Mesodermal cell (in vitro differentiated cells): Measurements from ENCODE around the gene KCNK3.

ENCODE experiments used
- H3K27ac ChIP-seq: 2 replicates; pipeline ENCODE4 v1.7.0; 2013; ENCODE audit warnings: mild to moderate bottlenecking, low read depth, low read length, moderate library complexity; ENCODE audit not compliant: severe bottlenecking
- H3K36me3 ChIP-seq: 2 replicates; pipeline ENCODE4 v1.7.1; 2013; ENCODE audit warnings: mild to moderate bottlenecking, low read length, moderate library complexity; ENCODE audit not compliant: control insufficient read depth, insufficient read depth
- H3K4me1 ChIP-seq: one replicate; pipeline ENCODE4 v1.7.1; 2013; ENCODE audit warnings: mild to moderate bottlenecking, low read length; ENCODE audit not compliant: insufficient read depth, control insufficient read depth, poor library complexity, severe bottlenecking
- H3K4me3 ChIP-seq: 2 replicates; pipeline ENCODE4 v1.7.0; 2013; ENCODE audit warnings: low read length, control low read depth, mild to moderate bottlenecking; ENCODE audit not compliant: insufficient read depth, poor library complexity, severe bottlenecking; ENCODE audit errors: extremely low read depth
- H3K9me3 ChIP-seq: 2 replicates; pipeline ENCODE4 v1.7.1; 2013; ENCODE audit warnings: mild to moderate bottlenecking, low read length, moderate library complexity; ENCODE audit not compliant: control insufficient read depth
- WGBS, 2 experiments: methylation state at CpG; one replicate each; pipeline ENCODE4 v1.1.5; 2013; ENCODE audit warnings: missing lambda C conversion rate in 2 of 2; ENCODE audit not compliant: insufficient coverage in 2 of 2; 5-methylcytosine and 5-hydroxymethylcytosine counted together

KCNK3 gene

GRCh38 chr2:26735097-26735496, 42.6 kb downstream of the KCNK3 start:
- no peak overlapping the region for H3K27ac ChIP-seq
- no peaks in the 10 kb centered on the region for H3K9me3 ChIP-seq
- H3K36me3 ChIP-seq = no peaks in the 10 kb centered on the region
- 83 to 90% methylated on average over 3 of the region's 5 CpGs for WGBS, 2 experiments
- no peaks in the 10 kb centered on the region for H3K4me1 ChIP-seq
- no peak overlapping the region for H3K4me3 ChIP-seq

GRCh38 chr2:26735883-26736588, 43.5 kb downstream of the KCNK3 start:
- Histone ChIP-seq H3K4me1 (no peaks in the 10 kb centered on the region), H3K9me3 (no peaks in the 10 kb centered on the region)
- WGBS, 2 experiments = 80 to 88% methylated on average over 5 to 6 of the region's 8 CpGs

GRCh38 chr2:26737221-26737620, 44.7 kb downstream of the KCNK3 start:
- WGBS, 2 experiments = 100% methylated on average over 3 of the region's 4 CpGs; no CpG with 5 or more reads in 1 of the 2 experiments
- Histone ChIP-seq H3K27ac (no peak overlapping the region), H3K4me1 (no peaks in the 10 kb centered on the region), H3K36me3 (no peaks in the 10 kb centered on the region), H3K4me3 (no peak overlapping the region), H3K9me3 (no peaks in the 10 kb centered on the region)

More at GRCh38 chr2:26735883-26736588, 43.5 kb downstream of the KCNK3 start:
- no peak overlapping the region for H3K27ac ChIP-seq
- H3K36me3 ChIP-seq = no peaks in the 10 kb centered on the region
- H3K4me3 ChIP-seq = no peak overlapping the region

- Histone ChIP-seq H3K4me3 (no peak overlapping the region), H3K4me1 (no peaks in the 10 kb centered on the region), H3K36me3 (no peaks in the 10 kb centered on the region), H3K27ac (no peak overlapping the region), H3K9me3 (no peaks in the 10 kb centered on the region)
- 84 to 88% methylated on average over 3 of the region's 4 CpGs for WGBS, 2 experiments
Observed at GRCh38 chr2:26738481-26738880, 46.0 kb downstream of the KCNK3 start.

GRCh38 chr2:26739514-26739913, 47.0 kb downstream of the KCNK3 start:
- 87 to 95% methylated on average over 3 to 6 of the region's 7 CpGs for WGBS, 2 experiments
- Histone ChIP-seq H3K27ac (no peak overlapping the region), H3K4me1 (no peaks in the 10 kb centered on the region), H3K4me3 (no peak overlapping the region), H3K9me3 (no peaks in the 10 kb centered on the region), H3K36me3 (no peaks in the 10 kb centered on the region)

- WGBS, 2 experiments = 95% methylated on average over 3 to 4 of the region's 6 CpGs
- Histone ChIP-seq H3K36me3 (no peaks in the 10 kb centered on the region), H3K4me1 (no peaks in the 10 kb centered on the region), H3K9me3 (no peaks in the 10 kb centered on the region), H3K27ac (no peak overlapping the region), H3K4me3 (no peak overlapping the region)
Observed at GRCh38 chr2:26740346-26740745, 47.8 kb downstream of the KCNK3 start.

GRCh38 chr2:26740890-26741302, 48.4 kb downstream of the KCNK3 start:
- WGBS, 2 experiments = 74 to 77% methylated on average over 6 to 8 of the region's 8 CpGs

GRCh38 chr2:26742048-26742770, 49.7 kb downstream of the KCNK3 start:
- 90 to 93% methylated on average over 12 to 13 of the region's 15 CpGs for WGBS, 2 experiments
- Histone ChIP-seq H3K4me1 (no peaks in the 10 kb centered on the region), H3K9me3 (no peaks in the 10 kb centered on the region), H3K27ac (no peak overlapping the region), H3K36me3 (no peaks in the 10 kb centered on the region), H3K4me3 (no peak overlapping the region)

More at GRCh38 chr2:26740890-26741302, 48.4 kb downstream of the KCNK3 start:
- no peaks in the 10 kb centered on the region for H3K36me3 ChIP-seq
- no peaks in the 10 kb centered on the region for H3K4me1 ChIP-seq
- H3K27ac ChIP-seq = no peak overlapping the region
- no peaks in the 10 kb centered on the region for H3K9me3 ChIP-seq
- no peak overlapping the region for H3K4me3 ChIP-seq

- Histone ChIP-seq H3K4me3 (no peak overlapping the region), H3K4me1 (no peaks in the 10 kb centered on the region), H3K9me3 (no peaks in the 10 kb centered on the region), H3K36me3 (no peaks in the 10 kb centered on the region), H3K27ac (no peak overlapping the region)
- 100% methylated on average over 2 to 3 of the region's 3 CpGs for WGBS, 2 experiments
Observed at GRCh38 chr2:26743852-26744251, 51.3 kb downstream of the KCNK3 start.

GRCh38 chr2:26744953-26745352, 52.4 kb downstream of the KCNK3 start:
- H3K4me1 ChIP-seq = peaks cover 4% of the 10 kb centered on the region
- no peak overlapping the region for H3K4me3 ChIP-seq
- H3K36me3 ChIP-seq = no peaks in the 10 kb centered on the region
- 91 to 100% methylated on average over 3 of the region's 3 CpGs for WGBS, 2 experiments
- no peaks in the 10 kb centered on the region for H3K9me3 ChIP-seq
- no peak overlapping the region for H3K27ac ChIP-seq
